Stimulated activated CD4-positive, alpha-beta T cell treated with anti-CD3 and anti-CD28 coated beads, Interleukin-4, amount 100 ng/mL, for 4 hours (primary cell): ENCODE results near the gene PSMB8.

Source experiments
- DNase-seq, 2 experiments: peaks; one replicate each; pipeline ENCODE4 v3.0.0-alpha.2; 2020

The PSMB8 gene

DNA sequence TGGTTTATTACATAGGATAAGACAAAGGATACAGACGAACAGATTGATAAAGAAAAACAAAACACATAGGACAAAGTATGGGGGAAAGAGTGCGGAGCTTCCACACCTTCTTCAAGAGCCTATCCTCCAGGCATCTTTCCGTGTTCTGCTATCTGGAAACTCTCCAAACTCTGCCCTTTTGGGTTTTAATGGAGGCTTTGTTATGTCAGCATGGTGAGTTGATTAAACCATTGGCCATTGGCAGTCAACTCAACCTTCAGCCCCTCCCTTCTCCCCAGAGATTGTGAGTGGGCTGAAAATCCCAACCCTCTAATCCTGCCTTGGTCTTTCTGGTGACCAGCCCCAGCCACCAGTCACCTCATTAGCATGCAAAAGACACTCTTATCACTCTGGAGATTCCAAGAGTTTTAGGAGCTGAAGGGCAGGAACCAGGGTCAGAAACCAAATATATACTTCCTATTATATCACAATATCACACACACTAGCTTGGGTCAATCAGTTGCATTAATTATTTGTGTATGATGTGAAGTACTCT lies 50.9 kb downstream of the PSMB8 start:
- no peak for DNase-seq
